Camera-type eye (tissue), 1 donor: ENCODE data around the gene CT47C1. TPM values are rescaled to one million over a fixed set of nuclear protein-coding genes. Genes with fewer than 3 reads are reported as not detected.

ENCODE experiments used
- total RNA-seq: library from RNA; depleted of rRNA; stranded (reverse); fragments of >200 nt; gene quantifications from one replicate; pipeline ENCODE4 v1.2.3, GENCODE V29; 2014

CT47C1 gene
- total RNA-seq, result not detected

GRCh38 chrX:119072744-119073143 lies at the start of gene CT47C1:
CT47C1 (plus strand) TSS chrX:119072993; CDS start chrX:119073226, 233 bp downstream.

Other genes starting within 250 kb of the CT47C1 start
- 14.9 TPM for gene ZCCHC12, start 249.2 kb upstream of the CT47C1 start, total RNA-seq
- 5.0 TPM for gene LONRF3, start 98.4 kb upstream of the CT47C1 start, total RNA-seq
- 0.33 TPM for gene KIAA1210, start 54.8 kb downstream of the CT47C1 start, total RNA-seq
- 162 TPM for gene PGRMC1, start 163.3 kb downstream of the CT47C1 start, total RNA-seq